C4-2B (cell line): Measurements from ENCODE around the gene TLE3.

Experiments
- H3K27ac ChIP-seq: fragments of 450-650 bp; 2 replicates; pipeline ENCODE4 v1.5.1; 2017
- CTCF ChIP-seq: fragments of 450-650 bp; conservative IDR thresholded peaks from 2 replicates; pipeline ENCODE4 v1.5.1; 2017; ENCODE audit warnings: mild to moderate bottlenecking
- ZFX ChIP-seq: fragments of 450-650 bp; IDR thresholded peaks from 2 replicates; pipeline ENCODE4 v1.6.1; 2017

Gene TLE3

GRCh38 chr15:70014331-70014730 is 83.4 kb downstream of the TLE3 start:
- no peak overlapping the region for H3K27ac ChIP-seq
- TF ChIP-seq CTCF (no peak), ZFX (no peak)

- TF ChIP-seq CTCF (no peak), ZFX (no peak)
- no peak overlapping the region for H3K27ac ChIP-seq
Measured at GRCh38 chr15:70013656-70014313, 83.9 kb downstream of the TLE3 start.

DNA sequence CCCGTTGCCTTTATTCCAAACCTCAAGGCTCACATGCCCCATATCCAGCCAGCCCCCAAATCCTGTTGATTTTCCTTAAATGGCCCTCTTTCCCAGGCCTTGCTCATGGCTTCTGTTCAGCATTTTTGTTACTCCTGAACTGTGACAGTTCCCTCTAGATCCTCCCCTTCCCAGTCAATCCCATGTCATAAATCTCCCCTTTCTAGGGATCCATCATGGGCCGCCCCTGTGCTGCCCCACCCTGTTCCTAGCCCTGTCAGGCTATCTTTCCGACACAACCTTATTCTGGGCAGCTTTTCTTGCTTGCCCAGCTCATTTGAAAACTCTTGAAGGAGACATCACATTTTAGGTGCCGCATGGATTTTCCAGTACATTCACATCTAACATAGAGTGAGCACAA is 84.8 kb downstream of the TLE3 start:
- no peak for TF ChIP-seq ZFX
- TF ChIP-seq CTCF = no peak
- no peak overlapping the region for H3K27ac ChIP-seq

DNA sequence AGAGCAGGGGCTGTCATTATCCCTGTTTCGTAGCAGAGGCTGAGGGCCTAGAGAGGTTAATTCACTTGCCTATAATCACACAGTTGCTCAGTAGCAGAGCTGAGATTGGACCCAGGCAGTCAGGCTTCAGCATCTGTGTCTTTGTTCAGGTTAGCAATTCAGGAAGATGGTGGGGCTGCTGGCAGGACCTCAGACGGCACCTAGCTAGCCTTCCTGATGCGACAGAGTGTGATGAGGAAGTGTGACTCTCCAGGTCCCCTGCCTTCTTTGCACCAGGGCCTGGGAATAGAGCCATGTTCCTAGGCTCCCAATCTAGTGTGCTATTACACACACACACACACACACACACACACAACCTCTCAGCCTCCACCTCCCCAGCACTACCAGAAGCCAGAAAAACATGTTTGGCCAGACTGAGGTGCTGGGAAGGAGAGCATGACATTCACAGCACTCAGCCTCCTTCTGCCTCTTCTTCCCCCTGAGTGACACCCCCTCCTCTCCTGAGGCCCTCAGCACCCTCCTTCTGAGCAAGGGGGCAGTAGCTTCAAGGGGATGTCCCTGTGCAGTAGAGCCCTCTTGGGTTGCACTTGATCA is 88.9 kb downstream of the TLE3 start:
- TF ChIP-seq ZFX (no peak), CTCF (no peak)
- H3K27ac ChIP-seq = peak overlapping the region; percentile 3; the same call in 1 of the 2 replicates

DNA sequence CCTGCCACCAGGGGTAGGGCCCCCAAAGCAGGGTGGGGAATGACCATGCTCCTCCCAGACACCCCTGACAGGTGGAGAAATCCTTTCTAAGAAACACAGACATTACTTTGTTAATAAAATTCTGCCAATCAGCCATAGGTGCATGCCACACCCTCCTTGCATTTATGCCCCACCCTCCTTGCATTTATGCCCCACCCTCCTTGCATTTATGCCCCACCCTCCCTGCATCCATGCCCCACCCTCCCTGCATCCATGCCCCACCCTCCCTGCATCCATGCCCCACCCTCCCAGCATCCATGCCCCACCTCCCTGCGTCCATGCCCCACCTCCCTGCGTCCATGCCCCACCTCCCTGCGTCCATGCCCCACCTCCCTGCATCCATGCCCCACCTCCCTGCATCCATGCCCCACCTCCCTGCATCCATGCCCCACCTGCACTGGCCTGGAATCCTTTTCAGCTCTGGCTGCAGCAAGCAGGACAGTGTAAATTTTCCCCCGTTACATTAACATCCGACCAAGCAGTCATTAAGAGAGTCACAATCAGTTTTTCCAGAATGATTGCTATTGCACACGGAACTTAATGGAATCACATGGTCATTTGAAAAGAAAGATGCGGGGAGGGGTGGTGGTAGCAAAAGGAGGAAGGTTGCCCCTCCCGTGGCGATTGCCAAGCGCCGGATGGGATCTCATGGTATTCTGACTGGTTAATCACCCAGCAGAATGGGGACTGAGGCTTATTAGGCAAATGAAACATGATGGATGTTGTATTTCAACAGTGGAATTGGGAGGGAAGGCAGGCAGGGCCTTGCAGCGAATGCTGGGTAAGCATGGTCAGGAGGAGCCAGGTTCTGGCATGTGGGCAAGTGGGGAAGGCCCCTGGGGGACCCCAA is 91.2 kb downstream of the TLE3 start:
- no peak overlapping the region for H3K27ac ChIP-seq
- no peak for TF ChIP-seq ZFX
- no peak for TF ChIP-seq CTCF

DNA sequence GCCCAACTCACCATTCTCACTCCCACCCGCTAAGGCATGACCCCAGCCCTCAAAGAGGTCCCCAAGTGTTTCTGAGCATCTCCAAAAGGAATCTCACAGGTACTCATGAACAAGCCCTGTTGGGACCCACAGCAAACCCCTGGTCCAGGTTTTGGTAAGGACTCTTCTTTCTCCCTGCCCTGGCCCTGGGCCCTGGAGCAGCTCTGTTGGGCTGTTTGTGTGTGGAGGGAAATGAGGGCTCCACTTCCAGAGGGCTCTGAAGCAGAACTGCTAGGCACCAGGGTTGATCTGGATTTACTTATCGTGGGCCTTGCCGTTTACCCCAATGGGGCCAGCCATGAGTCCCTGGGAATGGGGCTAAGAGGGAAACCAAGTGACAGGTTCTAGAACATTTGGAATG is 92.9 kb downstream of the TLE3 start:
- H3K27ac ChIP-seq = no peak overlapping the region
- TF ChIP-seq CTCF (no peak), ZFX (no peak)

GRCh38 chr15:70002897-70003296 is 94.8 kb downstream of the TLE3 start:
- H3K27ac ChIP-seq = no peak overlapping the region
- no peak for TF ChIP-seq ZFX
- TF ChIP-seq CTCF = no peak
